GM13977 (cell line): ENCODE results near the gene NDUFB7.
A peak's percentile ranks its signal among the peaks of the same experiment; 100 is the strongest.

Experiments
- DNase-seq: peaks from one replicate; pipeline ENCODE4 v3.0.0; 2012; ENCODE audit warnings: low spot score
- in situ Hi-C: fragments of 300-500 bp; cut with MboI; formaldehyde crosslinking; loops from one replicate; pipeline ENCODE4 v1.12.0; 2022; ENCODE audit warnings: low sequenced_read_pairs, low pct_unique_long_range_greater_than_20kb, mixed read lengths, inconsistent platforms; ENCODE audit not compliant: unreplicated experiment
- TF ChIP-seq, protein P1 (sequence below): IDR thresholded peaks from 2 replicates; pipeline ENCODE4 v1.5.1; 2012; ENCODE audit warnings: mild to moderate bottlenecking, control low read depth; ENCODE audit not compliant: insufficient read depth; ENCODE audit errors: extremely low read depth, missing control alignments

The NDUFB7 gene

GRCh38 chr19:14582894-14583340 is 11.1 kb upstream of the NDUFB7 start, which contains the start of gene CLEC17A:
TSS of gene CLEC17A (plus strand) at chr19:14583084. CDS start at chr19:14583161, 77 bp downstream.
- peak; percentile 58 for DNase-seq
- in situ Hi-C loops = loop anchor here (5.0 kb wide), 1 partner anchor 104 kb away; no protein-coding TSS in a partner anchor
- TF ChIP-seq, protein P1, sequence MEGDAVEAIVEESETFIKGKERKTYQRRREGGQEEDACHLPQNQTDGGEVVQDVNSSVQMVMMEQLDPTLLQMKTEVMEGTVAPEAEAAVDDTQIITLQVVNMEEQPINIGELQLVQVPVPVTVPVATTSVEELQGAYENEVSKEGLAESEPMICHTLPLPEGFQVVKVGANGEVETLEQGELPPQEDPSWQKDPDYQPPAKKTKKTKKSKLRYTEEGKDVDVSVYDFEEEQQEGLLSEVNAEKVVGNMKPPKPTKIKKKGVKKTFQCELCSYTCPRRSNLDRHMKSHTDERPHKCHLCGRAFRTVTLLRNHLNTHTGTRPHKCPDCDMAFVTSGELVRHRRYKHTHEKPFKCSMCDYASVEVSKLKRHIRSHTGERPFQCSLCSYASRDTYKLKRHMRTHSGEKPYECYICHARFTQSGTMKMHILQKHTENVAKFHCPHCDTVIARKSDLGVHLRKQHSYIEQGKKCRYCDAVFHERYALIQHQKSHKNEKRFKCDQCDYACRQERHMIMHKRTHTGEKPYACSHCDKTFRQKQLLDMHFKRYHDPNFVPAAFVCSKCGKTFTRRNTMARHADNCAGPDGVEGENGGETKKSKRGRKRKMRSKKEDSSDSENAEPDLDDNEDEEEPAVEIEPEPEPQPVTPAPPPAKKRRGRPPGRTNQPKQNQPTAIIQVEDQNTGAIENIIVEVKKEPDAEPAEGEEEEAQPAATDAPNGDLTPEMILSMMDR = no peak

DNA sequence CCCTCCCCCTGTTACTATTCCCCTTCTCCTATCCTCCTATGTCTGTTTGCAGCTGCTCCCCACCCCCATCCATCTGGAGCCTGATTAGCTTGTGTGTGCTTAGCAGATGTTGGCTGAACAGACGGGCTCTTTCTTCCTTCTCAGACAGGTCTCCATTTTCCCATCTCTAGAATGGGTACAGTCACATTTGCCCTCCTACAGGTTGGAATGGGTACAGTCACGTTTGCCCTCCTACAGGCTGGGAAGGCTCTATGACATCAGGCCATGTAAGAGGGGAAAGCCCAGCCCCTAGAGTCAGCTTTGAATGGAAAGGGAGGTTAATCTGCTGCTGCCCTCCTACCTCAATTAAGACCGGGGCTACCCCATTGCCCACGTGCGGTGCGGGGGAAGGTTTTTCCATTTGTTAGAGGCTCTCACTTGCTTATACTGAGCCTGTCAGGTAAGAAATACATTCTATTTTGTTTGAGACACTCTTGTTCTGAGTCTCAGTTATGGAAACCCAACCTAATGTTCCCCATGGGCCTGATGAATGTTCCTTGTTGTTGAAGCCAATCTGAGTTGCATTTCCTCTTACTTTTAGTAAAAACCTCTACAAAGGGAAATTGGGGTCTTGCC is 8.9 kb upstream of the NDUFB7 start:
- in situ Hi-C loops = loop anchor here (5.0 kb wide), 1 partner anchor 107 kb away; no protein-coding TSS in a partner anchor
- DNase-seq = no peak
- TF ChIP-seq, protein P1 = no peak

DNA sequence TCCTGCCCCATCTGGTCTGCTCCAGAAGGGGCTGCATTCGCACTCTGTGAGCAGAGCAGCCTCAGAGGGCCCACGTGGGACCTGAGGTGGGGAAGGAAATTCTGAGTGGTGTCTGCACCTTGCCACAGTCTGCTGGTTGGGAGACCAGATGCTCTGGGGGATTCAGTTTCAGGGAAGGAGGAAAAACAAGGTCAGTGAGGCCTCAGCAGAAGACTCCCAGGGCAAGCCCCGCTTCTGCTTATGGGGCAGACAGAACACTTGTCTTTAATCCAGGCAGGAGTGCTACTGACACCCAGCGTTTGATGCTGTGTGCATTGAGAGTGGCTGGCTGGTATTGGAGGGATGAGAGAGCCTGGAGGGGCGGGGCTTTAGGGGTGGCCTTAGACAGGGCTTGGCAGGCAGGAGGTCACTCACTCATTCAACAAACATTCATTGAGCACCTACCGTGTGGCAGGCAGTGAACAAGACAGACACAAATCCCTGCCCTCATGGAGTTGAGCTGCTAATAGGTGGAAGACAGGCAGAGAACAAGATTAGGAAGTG is 6.1 kb upstream of the NDUFB7 start:
- DNase-seq = no peak
- TF ChIP-seq, protein P1 = peak; percentile 29
- in situ Hi-C loops = no loop called here

DNA sequence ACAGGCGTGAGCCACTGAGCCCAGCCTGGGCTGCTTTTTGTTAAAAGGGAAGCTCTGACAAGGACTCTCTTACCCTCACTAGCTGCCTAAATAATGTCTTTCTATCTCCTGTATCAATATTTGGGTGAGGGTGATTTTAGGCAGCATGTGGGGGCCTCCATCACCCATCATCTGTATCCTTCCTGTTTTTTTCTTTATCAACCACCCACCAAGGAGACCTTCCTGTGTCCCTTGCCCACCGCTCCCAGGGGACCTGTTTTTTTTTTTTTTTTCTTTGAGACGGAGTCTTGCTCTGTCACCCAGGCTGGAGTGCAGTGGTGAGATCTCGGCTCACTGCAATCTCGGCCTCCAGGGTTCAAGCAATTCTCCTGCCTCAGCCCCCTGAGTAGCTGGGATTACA is 5.4 kb upstream of the NDUFB7 start:
- TF ChIP-seq, protein P1 = no peak
- DNase-seq = no peak
- in situ Hi-C loops = no loop called here

- DNase-seq = no peak
- TF ChIP-seq, protein P1 = no peak
- in situ Hi-C loops = no loop called here
Observed at GRCh38 chr19:14576363-14576762, 4.5 kb upstream of the NDUFB7 start.

- DNase-seq = no peak
- in situ Hi-C loops = no loop called here
- TF ChIP-seq, protein P1 = no peak
Observed at GRCh38 chr19:14575428-14575980, 3.6 kb upstream of the NDUFB7 start.
